ENCODE measurements around the gene PARP6. TPM values are rescaled to one million over a fixed set of nuclear protein-coding genes. Genes with fewer than 3 reads are reported as not detected.

PARP6 gene
- total and polyA plus RNA-seq, 2 donors (not counting 1 experiment from before 2014, with no cell fraction given) = 118 to 134 TPM

GRCh38 chr15:72220687-72221086 lies 51.7 kb downstream of the PARP6 start:
- no peak overlapping the region for H3K9ac ChIP-seq (ENCODE audit: low read length)
- peaks cover 76% of the 10 kb centered on the region for H4K20me1 ChIP-seq (ENCODE audit: control insufficient read depth, insufficient read depth, low read length, poor library complexity, severe bottlenecking)
- no peak overlapping the region for H3K4me3 ChIP-seq (ENCODE audit: control extremely low read depth in 1 of 5, extremely low read depth in 1 of 5, insufficient read depth in 1 of 5, low read depth in 2 of 5, low read length in 4 of 5)
- H3K9me3 ChIP-seq (ENCODE audit: control extremely low read depth in 1 of 3, control insufficient read depth in 2 of 3, insufficient read depth in 1 of 3, low read length in 2 of 3) = no peaks in the 10 kb centered on the region
- POLR2A ChIA-PET = no interaction called here
- CTCF ChIA-PET = interaction anchor here (0.6 to 1.7 kb wide), 4 partner anchors 11 to 21 kb away, joined by 3 to 6 read pairs (median 4); partner anchors contain the start of gene PKM
- Mint-ChIP-seq H3K4me3 (no peak overlapping the region), H3K9me3 (ENCODE audit: insufficient read depth) (no peaks in the 10 kb centered on the region), H3K27ac (peak overlapping the region; percentile 22), H3K4me1 (peaks cover 40% of the 10 kb centered on the region), H3K27me3 (no peaks in the 10 kb centered on the region)
- H3K4me2 ChIP-seq (replicated peaks; ENCODE audit: low read depth, low read length, poor library complexity, severe bottlenecking) = no peak overlapping the region
- H2AFZ ChIP-seq (ENCODE audit: insufficient read depth, low read depth, low read length, poor library complexity, severe bottlenecking) = no peak overlapping the region
- peaks cover 79% of the 10 kb centered on the region for H3K79me2 ChIP-seq (ENCODE audit: control insufficient read depth, insufficient read depth, low read length)
- intact Hi-C loops (cut with micrococcal nuclease) = no loop called here
- TF ChIP-seq, protein P1, sequence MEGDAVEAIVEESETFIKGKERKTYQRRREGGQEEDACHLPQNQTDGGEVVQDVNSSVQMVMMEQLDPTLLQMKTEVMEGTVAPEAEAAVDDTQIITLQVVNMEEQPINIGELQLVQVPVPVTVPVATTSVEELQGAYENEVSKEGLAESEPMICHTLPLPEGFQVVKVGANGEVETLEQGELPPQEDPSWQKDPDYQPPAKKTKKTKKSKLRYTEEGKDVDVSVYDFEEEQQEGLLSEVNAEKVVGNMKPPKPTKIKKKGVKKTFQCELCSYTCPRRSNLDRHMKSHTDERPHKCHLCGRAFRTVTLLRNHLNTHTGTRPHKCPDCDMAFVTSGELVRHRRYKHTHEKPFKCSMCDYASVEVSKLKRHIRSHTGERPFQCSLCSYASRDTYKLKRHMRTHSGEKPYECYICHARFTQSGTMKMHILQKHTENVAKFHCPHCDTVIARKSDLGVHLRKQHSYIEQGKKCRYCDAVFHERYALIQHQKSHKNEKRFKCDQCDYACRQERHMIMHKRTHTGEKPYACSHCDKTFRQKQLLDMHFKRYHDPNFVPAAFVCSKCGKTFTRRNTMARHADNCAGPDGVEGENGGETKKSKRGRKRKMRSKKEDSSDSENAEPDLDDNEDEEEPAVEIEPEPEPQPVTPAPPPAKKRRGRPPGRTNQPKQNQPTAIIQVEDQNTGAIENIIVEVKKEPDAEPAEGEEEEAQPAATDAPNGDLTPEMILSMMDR (IDR thresholded peaks at IDR 0.05) = no peak
- TF ChIP-seq EZH2 (IDR thresholded peaks at IDR 0.05; ENCODE audit: borderline replicate concordance, insufficient read depth, low read depth, low read length, poor library complexity, severe bottlenecking) = no peak
- H3K27ac ChIP-seq (ENCODE audit: low read length in 2 of 2) = peak overlapping the region in 1 of 2 donors; percentile 29
- DNase-seq (no peak), ATAC-seq (ENCODE audit: low read depth) (no peak)
- peaks cover 22 to 69% of the 10 kb centered on the region in 2 experiments for H3K36me3 ChIP-seq (replicated peaks in 1 of 2; ENCODE audit: control extremely low read depth in 1 of 2, control insufficient read depth in 1 of 2, extremely low read depth in 1 of 2, insufficient read depth in 2 of 2, low read length in 1 of 2)
- whole genome bisulfite sequencing (ENCODE audit: insufficient coverage) = 43% methylated on average over 1 of the region's 1 CpG
- H3K27me3 ChIP-seq (replicated peaks in 1 of 4; ENCODE audit: control extremely low read depth in 1 of 4, control insufficient read depth in 3 of 4, insufficient read depth in 4 of 4, low read length in 3 of 4) = no peaks in the 10 kb centered on the region
- H3K4me1 ChIP-seq (ENCODE audit: control insufficient read depth in 2 of 2, insufficient read depth in 2 of 2, low read length in 2 of 2) = peaks cover 2 to 15% of the 10 kb centered on the region in 2 donors

- no peak for ATAC-seq (ENCODE audit: low read depth)
- no peak for DNase-seq
- Mint-ChIP-seq H3K27me3 (no peaks in the 10 kb centered on the region), H3K9me3 (ENCODE audit: insufficient read depth) (no peaks in the 10 kb centered on the region), H3K4me1 (peaks cover 16% of the 10 kb centered on the region), H3K4me3 (no peak overlapping the region), H3K27ac (no peak overlapping the region)
- Histone ChIP-seq H3K27ac (ENCODE audit: low read length in 2 of 2) (no peak overlapping the region), H3K4me2 (replicated peaks; ENCODE audit: low read depth, low read length, poor library complexity, severe bottlenecking) (no peak overlapping the region), H3K4me3 (ENCODE audit: control extremely low read depth in 1 of 5, extremely low read depth in 1 of 5, insufficient read depth in 1 of 5, low read depth in 2 of 5, low read length in 4 of 5) (no peak overlapping the region), H3K4me1 (ENCODE audit: control insufficient read depth in 2 of 2, insufficient read depth in 2 of 2, low read length in 2 of 2) (peaks cover 0 to 5% of the 10 kb centered on the region in 2 donors), H3K9me3 (ENCODE audit: control extremely low read depth in 1 of 3, control insufficient read depth in 2 of 3, insufficient read depth in 1 of 3, low read length in 2 of 3) (no peaks in the 10 kb centered on the region), H2AFZ (ENCODE audit: insufficient read depth, low read depth, low read length, poor library complexity, severe bottlenecking) (no peak overlapping the region), H3K27me3 (replicated peaks in 1 of 4; ENCODE audit: control extremely low read depth in 1 of 4, control insufficient read depth in 3 of 4, insufficient read depth in 4 of 4, low read length in 3 of 4) (no peaks in the 10 kb centered on the region), H3K36me3 (replicated peaks in 1 of 2; ENCODE audit: control extremely low read depth in 1 of 2, control insufficient read depth in 1 of 2, extremely low read depth in 1 of 2, insufficient read depth in 2 of 2, low read length in 1 of 2) (peaks cover 16 to 80% of the 10 kb centered on the region in 2 experiments), H3K9ac (ENCODE audit: low read length) (no peak overlapping the region), H3K79me2 (ENCODE audit: control insufficient read depth, insufficient read depth, low read length) (peaks cover 49% of the 10 kb centered on the region), H4K20me1 (ENCODE audit: control insufficient read depth, insufficient read depth, low read length, poor library complexity, severe bottlenecking) (peaks cover 54% of the 10 kb centered on the region)
- ChIA-PET CTCF (interaction anchor here (0.7 to 2.9 kb wide), 4 partner anchors 10 to 18 kb away, joined by 3 to 11 read pairs (median 3); no protein-coding TSS in a partner anchor), POLR2A (no interaction called here)
- no peak for TF ChIP-seq EZH2 (IDR thresholded peaks at IDR 0.05; ENCODE audit: borderline replicate concordance, insufficient read depth, low read depth, low read length, poor library complexity, severe bottlenecking)
- TF ChIP-seq, protein P1 (IDR thresholded peaks at IDR 0.05) = no peak
- WGBS (ENCODE audit: insufficient coverage) = 83% methylated on average over 2 of the region's 4 CpGs
- intact Hi-C loops (cut with micrococcal nuclease) = no loop called here
These were observed 55.1 kb downstream of the PARP6 start for GRCh38 chr15:72217216-72217615.

All from B cell (primary cell).